Measurements from ENCODE around the gene MAD1L1. TPM values are rescaled to one million over a fixed set of nuclear protein-coding genes. Genes with fewer than 3 reads are reported as not detected.

Gene MAD1L1
- total and polyA plus RNA-seq, 8 donors: 21.4 to 58.8 (median 22.5) TPM

GRCh38 chr7:2159176-2159520 lies 73.6 kb downstream of the MAD1L1 start:
- DNase-seq (peak in 2 of 4 donors; percentile 41 to 54), ATAC-seq (peak; percentile 34)
- no peak for TF ChIP-seq CTCF (IDR thresholded peaks at IDR 0.05)
- intact Hi-C loops (cut with DNase I): no loop called here
- Histone ChIP-seq H3K27me3 (no peaks in the 10 kb centered on the region), H3K4me3 (no peak overlapping the region), H3K36me3 (peaks cover 0 to 7% of the 10 kb centered on the region in 2 donors), H3K9me3 (no peaks in the 10 kb centered on the region), H3K4me1 (peaks cover 15 to 22% of the 10 kb centered on the region in 2 donors), H3K27ac (no peak overlapping the region)

- peak overlapping the region; percentile 13 to 78 for H3K27ac ChIP-seq
- TF ChIP-seq CTCF (IDR thresholded peaks at IDR 0.05): no peak
- peak in 2 of 4 donors; percentile 26 to 64 for DNase-seq
- no peaks in the 10 kb centered on the region for H3K9me3 ChIP-seq
- no peak overlapping the region for H3K4me3 ChIP-seq
- H3K27me3 ChIP-seq: no peaks in the 10 kb centered on the region
- no peak for ATAC-seq
- H3K36me3 ChIP-seq: peaks cover 0 to 7% of the 10 kb centered on the region in 2 donors
- intact Hi-C loops (cut with DNase I): no loop called here
- H3K4me1 ChIP-seq: peaks cover 15 to 22% of the 10 kb centered on the region in 2 donors
Observed at GRCh38 chr7:2158331-2159175, 74.2 kb downstream of the MAD1L1 start.

GRCh38 chr7:2157473-2158279 lies 75.1 kb downstream of the MAD1L1 start:
- intact Hi-C loops (cut with DNase I): no loop called here
- H3K27me3 ChIP-seq: no peaks in the 10 kb centered on the region
- H3K9me3 ChIP-seq: no peaks in the 10 kb centered on the region
- H3K4me1 ChIP-seq: peaks cover 15 to 16% of the 10 kb centered on the region in 2 donors
- peak overlapping the region; percentile 13 to 78 for H3K27ac ChIP-seq
- no peak for TF ChIP-seq CTCF (IDR thresholded peaks at IDR 0.05)
- no peak overlapping the region for H3K4me3 ChIP-seq
- peaks cover 0 to 7% of the 10 kb centered on the region in 2 donors for H3K36me3 ChIP-seq
- DNase-seq (peak; percentile 70 to 90 (median 82)), ATAC-seq (peak; percentile 90)

GRCh38 chr7:2156756-2157472 lies 75.8 kb downstream of the MAD1L1 start:
- Histone ChIP-seq H3K27ac (peak overlapping the region in 1 of 2 donors; percentile 78), H3K9me3 (no peaks in the 10 kb centered on the region), H3K4me1 (peaks cover 15% of the 10 kb centered on the region in 2 donors), H3K27me3 (no peaks in the 10 kb centered on the region), H3K4me3 (no peak overlapping the region), H3K36me3 (peaks cover 0 to 7% of the 10 kb centered on the region in 2 donors)
- DNase-seq (no peak), ATAC-seq (no peak)
- intact Hi-C loops (cut with DNase I): no loop called here
- TF ChIP-seq CTCF (IDR thresholded peaks at IDR 0.05): no peak

Measured in left lung (tissue), 10 donors.